Lower lobe of right lung (tissue), 2 donors: ENCODE data around the gene CTCF. TPM values are rescaled to one million over a fixed set of nuclear protein-coding genes. Genes with fewer than 3 reads are reported as not detected.

Experiments
- ATAC-seq, 2 donors: fragments of 200-7000 bp; cut with Tn5 transposase; one replicate each; pipeline ENCODE4 v1.9.1; 2020 to 2022; ENCODE audit warnings: mild to moderate bottlenecking in 2 of 2, moderate library complexity in 2 of 2
- DNase-seq: peaks from one replicate; pipeline ENCODE4 v3.0.0-alpha.2; 2020
- H3K27ac ChIP-seq: fragments of 200-600 bp; one replicate; pipeline ENCODE4 v1.8.0; 2022
- H3K27me3 ChIP-seq: fragments of 200-600 bp; one replicate; pipeline ENCODE4 v1.8.0; 2022; ENCODE audit warnings: low read depth
- H3K36me3 ChIP-seq: fragments of 200-600 bp; one replicate; pipeline ENCODE4 v1.8.0; 2022; ENCODE audit warnings: mild to moderate bottlenecking
- H3K4me1 ChIP-seq: fragments of 200-600 bp; one replicate; pipeline ENCODE4 v1.8.0; 2022
- H3K4me3 ChIP-seq: fragments of 200-600 bp; one replicate; pipeline ENCODE4 v1.8.0; 2022; ENCODE audit warnings: mild to moderate bottlenecking
- H3K9me3 ChIP-seq: fragments of 200-600 bp; one replicate; pipeline ENCODE4 v1.8.0; 2022
- intact Hi-C: fragments of 100-400 bp; cut with DNase I; formaldehyde crosslinking; loops from one replicate; pipeline ENCODE4 v1.11.0; 2022
- total RNA-seq: library from RNA; stranded (reverse); fragmentation: NEBNext Ultra II Directional; extraction: Animal tissue kit (Norgen Biotek cat#: 25700); gene quantifications from one replicate; pipeline ENCODE4 v1.2.1, GENCODE V29; 2021
- TF ChIP-seq, protein P1 (sequence below): fragments of 200-600 bp; IDR thresholded peaks from one replicate; pipeline ENCODE4 v1.8.0; 2022; ENCODE audit warnings: antibody characterized with exemption, mild to moderate bottlenecking
- donor health status: DM: no; HTN: yes; CAD: no; lungs with severe emphysema.

The CTCF gene
- total RNA-seq, 1 donor from 2014 or later = 36.2 TPM

DNA sequence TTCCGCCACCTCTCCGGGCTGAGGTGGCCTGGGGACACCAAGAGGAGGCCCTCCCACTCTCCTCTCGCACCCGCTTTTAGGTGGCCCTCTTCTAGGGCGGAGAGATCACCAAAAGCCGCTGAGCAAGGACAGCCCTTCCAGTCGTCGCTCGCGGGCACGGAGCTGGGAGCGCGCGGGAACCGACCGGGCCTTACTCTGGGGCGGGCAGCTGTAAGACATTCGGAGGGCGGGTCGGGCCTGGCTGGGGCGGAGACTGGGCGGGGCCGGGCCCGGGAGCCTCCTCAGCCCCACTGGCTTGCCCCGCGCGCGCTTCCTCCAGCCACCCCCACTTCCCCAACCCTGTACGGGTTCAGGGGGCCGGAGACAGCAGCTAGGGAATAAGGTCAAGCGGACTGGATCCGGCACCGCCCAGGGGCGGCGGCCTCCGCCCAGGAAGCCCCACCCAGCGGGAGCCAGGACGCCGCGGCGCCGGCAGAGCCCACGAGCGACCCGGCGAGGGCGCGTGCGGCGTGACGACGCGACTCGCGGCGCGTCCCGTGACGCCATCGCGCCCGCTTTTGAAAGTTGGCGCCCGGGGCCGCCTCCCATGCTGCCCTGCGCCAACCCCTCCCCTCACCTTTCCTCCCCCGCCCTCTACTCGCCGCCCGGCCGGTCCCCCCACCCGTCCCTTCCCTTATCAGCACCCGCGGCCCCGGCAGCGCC is 351 bp upstream of the CTCF start:
- intact Hi-C loops = no loop called here
- Histone ChIP-seq H3K4me1 (peaks cover 37% of the 10 kb centered on the region), H3K9me3 (no peaks in the 10 kb centered on the region), H3K27ac (peak overlapping the region; percentile 98), H3K4me3 (peak overlapping the region; percentile 86), H3K27me3 (no peaks in the 10 kb centered on the region), H3K36me3 (no peaks in the 10 kb centered on the region)
- DNase-seq (peak; percentile 98), ATAC-seq (peak; percentile 92 to 96)
- TF ChIP-seq, protein P1, sequence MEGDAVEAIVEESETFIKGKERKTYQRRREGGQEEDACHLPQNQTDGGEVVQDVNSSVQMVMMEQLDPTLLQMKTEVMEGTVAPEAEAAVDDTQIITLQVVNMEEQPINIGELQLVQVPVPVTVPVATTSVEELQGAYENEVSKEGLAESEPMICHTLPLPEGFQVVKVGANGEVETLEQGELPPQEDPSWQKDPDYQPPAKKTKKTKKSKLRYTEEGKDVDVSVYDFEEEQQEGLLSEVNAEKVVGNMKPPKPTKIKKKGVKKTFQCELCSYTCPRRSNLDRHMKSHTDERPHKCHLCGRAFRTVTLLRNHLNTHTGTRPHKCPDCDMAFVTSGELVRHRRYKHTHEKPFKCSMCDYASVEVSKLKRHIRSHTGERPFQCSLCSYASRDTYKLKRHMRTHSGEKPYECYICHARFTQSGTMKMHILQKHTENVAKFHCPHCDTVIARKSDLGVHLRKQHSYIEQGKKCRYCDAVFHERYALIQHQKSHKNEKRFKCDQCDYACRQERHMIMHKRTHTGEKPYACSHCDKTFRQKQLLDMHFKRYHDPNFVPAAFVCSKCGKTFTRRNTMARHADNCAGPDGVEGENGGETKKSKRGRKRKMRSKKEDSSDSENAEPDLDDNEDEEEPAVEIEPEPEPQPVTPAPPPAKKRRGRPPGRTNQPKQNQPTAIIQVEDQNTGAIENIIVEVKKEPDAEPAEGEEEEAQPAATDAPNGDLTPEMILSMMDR = no peak

DNA sequence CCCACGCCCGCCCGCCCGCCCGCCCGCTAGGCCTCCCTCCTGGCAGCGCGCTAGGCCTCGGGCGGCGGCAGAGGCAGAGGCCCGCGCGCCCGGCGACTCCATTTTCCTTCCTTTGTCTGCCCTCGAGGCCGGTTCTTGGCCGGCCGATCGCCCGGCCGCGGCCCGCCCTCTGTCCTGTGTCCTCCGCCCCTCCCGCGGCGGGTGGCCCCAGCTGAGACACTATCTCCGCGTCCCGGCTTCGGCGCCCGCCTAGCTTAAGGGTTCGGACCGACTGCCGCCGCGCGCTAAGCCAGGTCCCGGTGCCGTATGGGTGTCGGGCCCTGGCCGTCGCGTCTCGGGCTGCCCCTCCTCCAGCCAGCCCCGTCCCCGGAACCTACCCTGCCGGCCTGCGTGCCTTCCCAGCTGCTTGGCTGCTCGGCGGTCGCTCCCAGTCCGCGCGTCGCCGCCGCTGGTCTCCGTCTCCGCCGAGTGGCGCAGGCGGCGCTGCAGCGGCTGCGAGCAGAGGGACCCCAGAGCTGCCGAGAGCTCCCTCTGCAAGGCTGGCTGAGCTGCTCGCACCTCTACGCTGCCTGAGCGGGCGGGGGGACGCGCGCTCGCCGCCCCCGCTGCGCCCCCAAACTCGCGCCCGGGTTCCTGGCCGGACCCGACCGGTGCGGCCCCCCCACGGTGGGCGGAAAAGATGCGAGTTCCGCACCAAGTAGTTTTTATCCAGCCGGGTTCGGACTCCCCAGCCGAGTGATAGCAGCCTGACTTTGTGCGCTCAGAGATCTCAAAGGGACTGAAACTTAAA is 787 bp downstream of the CTCF start:
- H3K4me3 ChIP-seq = peak overlapping the region; percentile 86
- H3K9me3 ChIP-seq = no peaks in the 10 kb centered on the region
- intact Hi-C loops = no loop called here
- peak overlapping the region; percentile 98 for H3K27ac ChIP-seq
- ATAC-seq (peak; percentile 26 to 38), DNase-seq (peak; percentile 78)
- no peaks in the 10 kb centered on the region for H3K36me3 ChIP-seq
- H3K27me3 ChIP-seq = no peaks in the 10 kb centered on the region
- H3K4me1 ChIP-seq = peaks cover 37% of the 10 kb centered on the region
- TF ChIP-seq, protein P1 = peak; percentile 7

DNA sequence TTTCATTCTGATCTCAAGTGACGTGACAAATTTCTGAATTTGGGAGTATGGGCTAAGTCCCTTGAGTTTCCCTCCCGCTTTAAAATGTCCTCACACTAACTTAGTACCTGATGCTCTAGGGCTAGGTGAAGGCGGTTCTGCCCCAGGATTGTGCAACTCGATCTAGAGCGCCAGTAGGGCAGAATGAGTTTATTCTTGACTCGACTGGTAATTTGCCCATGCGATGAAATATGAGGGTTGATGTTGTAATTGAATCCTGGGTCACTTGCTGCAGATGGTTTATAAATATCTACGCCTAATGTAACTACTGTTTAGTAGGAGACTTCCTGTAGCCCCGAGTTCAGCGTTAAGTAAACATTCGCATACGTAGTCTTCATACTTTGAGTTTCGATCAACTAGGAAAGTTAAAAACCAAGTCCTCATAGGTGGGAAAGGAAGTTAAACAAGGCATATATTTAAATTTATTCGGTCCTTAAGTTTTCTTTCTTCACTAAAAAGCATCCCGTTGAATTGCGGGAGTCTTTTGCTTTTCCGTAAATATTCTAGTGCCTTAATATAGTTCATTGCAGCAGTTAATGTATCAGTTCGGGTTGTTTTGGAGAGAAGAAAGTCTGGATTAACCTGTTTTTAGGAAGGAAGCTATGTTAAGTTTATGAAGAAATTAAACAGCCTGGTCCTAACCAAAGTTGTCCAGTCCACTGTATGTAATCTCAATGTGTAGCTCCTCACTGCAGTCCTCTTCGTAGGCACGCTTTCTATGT is 1.6 kb downstream of the CTCF start:
- H3K27me3 ChIP-seq = no peaks in the 10 kb centered on the region
- peaks cover 44% of the 10 kb centered on the region for H3K4me1 ChIP-seq
- peak overlapping the region; percentile 86 for H3K4me3 ChIP-seq
- ATAC-seq (peak; percentile 11 to 44), DNase-seq (peak; percentile 68)
- TF ChIP-seq, protein P1 = no peak
- H3K36me3 ChIP-seq = no peaks in the 10 kb centered on the region
- H3K9me3 ChIP-seq = no peaks in the 10 kb centered on the region
- peak overlapping the region; percentile 98 for H3K27ac ChIP-seq
- intact Hi-C loops = no loop called here

DNA sequence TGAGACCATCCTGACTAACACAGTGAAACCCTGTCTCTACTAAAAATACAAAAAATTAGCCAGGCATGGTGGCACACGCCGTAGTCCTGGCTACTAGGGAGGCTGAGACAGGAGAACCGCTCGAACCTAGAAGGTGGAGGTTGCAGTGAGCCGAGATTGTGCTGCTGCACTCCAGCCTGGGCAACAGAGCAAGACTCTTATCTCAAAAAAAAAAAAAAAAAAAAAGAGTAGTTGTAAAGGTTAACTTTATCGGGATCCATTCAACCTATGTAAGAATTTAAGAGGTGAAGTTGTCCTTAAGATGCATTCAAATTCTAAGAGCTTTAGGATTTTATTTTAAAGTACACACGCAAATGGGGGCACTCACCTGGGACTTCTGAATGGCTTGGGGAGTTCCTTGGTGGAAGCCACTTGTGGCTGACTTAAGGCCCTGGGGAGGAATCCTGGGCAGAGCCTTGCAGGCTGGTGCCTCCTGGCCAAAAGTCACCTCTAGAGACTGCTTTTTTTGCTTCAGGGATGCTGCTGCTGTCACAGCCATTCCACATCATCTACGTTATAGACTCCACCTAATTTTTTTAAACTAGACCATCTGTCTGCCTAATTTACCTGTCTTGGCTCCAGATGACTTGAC is 3.3 kb downstream of the CTCF start:
- no peak overlapping the region for H3K27ac ChIP-seq
- no peak for ATAC-seq
- intact Hi-C loops = no loop called here

More for the DNA sequence above, 3.3 kb downstream of the CTCF start:
- Histone ChIP-seq H3K27me3 (no peaks in the 10 kb centered on the region), H3K36me3 (no peaks in the 10 kb centered on the region), H3K4me1 (peaks cover 44% of the 10 kb centered on the region), H3K4me3 (no peak overlapping the region), H3K9me3 (no peaks in the 10 kb centered on the region)
- TF ChIP-seq, protein P1 = no peak
- DNase-seq = peak; percentile 12
